HEK293T (cell line): ENCODE results near the gene AKT3.

Experiments
- ARNT ChIP-seq: fragments of 450-650 bp; IDR thresholded peaks from 2 replicates; pipeline ENCODE4 v1.6.1; 2017; ENCODE audit warnings: mild to moderate bottlenecking
- BHLHE40 ChIP-seq: fragments of 450-650 bp; IDR thresholded peaks from 2 replicates; pipeline ENCODE4 v1.6.1; 2016; ENCODE audit warnings: mild to moderate bottlenecking, moderate library complexity, borderline replicate concordance
- ELF4 ChIP-seq: fragments of 450-650 bp; IDR thresholded peaks from 2 replicates; pipeline ENCODE4 v1.6.1; 2017; ENCODE audit warnings: antibody characterized with exemption
- FOXA1 ChIP-seq: fragments of 450-650 bp; IDR thresholded peaks from 2 replicates; pipeline ENCODE4 v1.6.1; 2016; ENCODE audit warnings: mild to moderate bottlenecking
- FOXK2 ChIP-seq: fragments of 450-650 bp; IDR thresholded peaks from 2 replicates; pipeline ENCODE4 v1.6.1; 2016; ENCODE audit warnings: mild to moderate bottlenecking
- FOXM1 ChIP-seq: fragments of 450-650 bp; IDR thresholded peaks from 2 replicates; pipeline ENCODE4 v1.6.1; 2017; ENCODE audit warnings: mild to moderate bottlenecking, borderline replicate concordance
- LEF1 ChIP-seq: fragments of 450-650 bp; IDR thresholded peaks from 2 replicates; pipeline ENCODE4 v1.6.1; 2017; ENCODE audit warnings: mild to moderate bottlenecking, borderline replicate concordance
- SP1 ChIP-seq: fragments of 450-650 bp; IDR thresholded peaks from 2 replicates; pipeline ENCODE4 v1.6.1; 2017
- SUZ12 ChIP-seq: fragments of 450-650 bp; IDR thresholded peaks from 2 replicates; pipeline ENCODE4 v1.6.1; 2016; ENCODE audit warnings: mild to moderate bottlenecking
- TARDBP ChIP-seq: fragments of 450-650 bp; IDR thresholded peaks from 2 replicates; pipeline ENCODE4 v1.6.1; 2016
- TF ChIP-seq, protein P1 (sequence below): fragments of 450-650 bp; IDR thresholded peaks from 2 replicates; pipeline ENCODE4 v1.6.1; 2016

DNA sequence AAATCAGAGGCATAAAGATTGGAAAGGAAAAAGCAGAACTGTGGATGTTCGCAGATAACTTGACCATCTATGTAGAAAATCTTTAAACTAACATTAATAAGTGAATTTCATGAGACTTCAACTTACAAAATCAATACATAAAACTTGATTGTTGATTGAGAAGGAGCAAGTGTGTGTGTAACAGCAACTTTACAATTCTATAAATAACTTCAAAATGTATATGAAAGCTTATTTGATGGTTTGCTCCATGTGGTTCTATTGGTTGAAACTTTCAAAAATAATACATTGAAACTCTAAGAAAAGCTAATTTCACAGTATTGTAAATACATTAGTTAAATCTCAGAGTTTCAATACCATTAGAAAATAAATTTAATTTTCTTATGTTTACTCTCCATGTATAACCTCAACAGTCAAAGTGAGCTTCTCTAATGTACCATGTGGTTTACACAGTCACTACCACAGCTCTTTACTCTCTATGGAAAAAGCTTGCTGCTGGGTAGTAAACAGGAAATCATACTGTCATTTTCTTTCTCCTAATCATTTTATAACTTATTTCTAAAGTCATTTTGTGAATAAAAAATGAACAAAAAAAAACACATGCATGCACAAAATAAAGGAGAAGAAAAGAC is 12.0 kb downstream of the AKT3 start:
- TF ChIP-seq ARNT (no peak), SP1 (no peak), SUZ12 (no peak), BHLHE40 (no peak), LEF1 (no peak), FOXK2 (no peak), ELF4 (no peak), TARDBP (no peak), FOXM1 (no peak), FOXA1 (no peak)
- TF ChIP-seq, protein P1, sequence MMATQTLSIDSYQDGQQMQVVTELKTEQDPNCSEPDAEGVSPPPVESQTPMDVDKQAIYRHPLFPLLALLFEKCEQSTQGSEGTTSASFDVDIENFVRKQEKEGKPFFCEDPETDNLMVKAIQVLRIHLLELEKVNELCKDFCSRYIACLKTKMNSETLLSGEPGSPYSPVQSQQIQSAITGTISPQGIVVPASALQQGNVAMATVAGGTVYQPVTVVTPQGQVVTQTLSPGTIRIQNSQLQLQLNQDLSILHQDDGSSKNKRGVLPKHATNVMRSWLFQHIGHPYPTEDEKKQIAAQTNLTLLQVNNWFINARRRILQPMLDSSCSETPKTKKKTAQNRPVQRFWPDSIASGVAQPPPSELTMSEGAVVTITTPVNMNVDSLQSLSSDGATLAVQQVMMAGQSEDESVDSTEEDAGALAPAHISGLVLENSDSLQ: no peak
